GM19438 (cell line): ENCODE data around the gene SCN4A.
A peak's percentile ranks its signal among the peaks of the same experiment; 100 is the strongest.
"Not testable (repeated sequence)": the region's sequence is repeated elsewhere in the genome, so short reads cannot be mapped to it uniquely, and the experiment has no call there.

Source experiments
- ATAC-seq: cut with Tn5 transposase; IDR thresholded peaks from one replicate; pipeline ENCODE4 v1.9.1; 2021; ENCODE audit warnings: low read depth; ENCODE audit not compliant: unreplicated experiment

The SCN4A gene

GRCh38 chr17:63972796-63973195 lies at the start of gene SCN4A:
Gene SCN4A (minus strand): TSS chr17:63972918. CDS start chr17:63972841, 77 bp downstream.
- no peak for ATAC-seq

GRCh38 chr17:64020056-64020766 lies 47.5 kb upstream of the SCN4A start, which contains the start of gene ICAM2:
Gene ICAM2 (minus strand): TSS chr17:64020633. CDS start chr17:64006691, 13,942 bp downstream.
- peak; percentile 68 for ATAC-seq

- not testable (repeated sequence) for ATAC-seq
Measured at GRCh38 chr17:64019551-64019961, 46.8 kb upstream of the SCN4A start.

- no peak for ATAC-seq
Measured at GRCh38 chr17:64017381-64017980, 44.8 kb upstream of the SCN4A start.

GRCh38 chr17:64016974-64017373 lies 44.3 kb upstream of the SCN4A start:
- no peak for ATAC-seq

- ATAC-seq = no peak
Measured at GRCh38 chr17:64016231-64016784, 43.6 kb upstream of the SCN4A start.

GRCh38 chr17:64015447-64015846 lies 42.7 kb upstream of the SCN4A start:
- ATAC-seq = no peak

GRCh38 chr17:64009571-64010402 lies 37.1 kb upstream of the SCN4A start:
- ATAC-seq = no peak

- ATAC-seq = no peak
Measured at GRCh38 chr17:64008830-64009229, 36.1 kb upstream of the SCN4A start.

- ATAC-seq = no peak
Measured at GRCh38 chr17:64008346-64008745, 35.6 kb upstream of the SCN4A start.

GRCh38 chr17:64007838-64008282 lies 35.1 kb upstream of the SCN4A start:
- ATAC-seq = no peak

- ATAC-seq = not testable (repeated sequence)
Measured at GRCh38 chr17:64007089-64007837, 34.5 kb upstream of the SCN4A start.

GRCh38 chr17:64006361-64007088 lies 33.8 kb upstream of the SCN4A start:
- no peak for ATAC-seq

GRCh38 chr17:64005734-64006167 lies 33.0 kb upstream of the SCN4A start:
- ATAC-seq = no peak

GRCh38 chr17:64004903-64005733 lies 32.4 kb upstream of the SCN4A start:
- no peak for ATAC-seq

- no peak for ATAC-seq
Measured at GRCh38 chr17:64004218-64004770, 31.6 kb upstream of the SCN4A start.

- no peak for ATAC-seq
Measured at GRCh38 chr17:64003526-64004121, 30.9 kb upstream of the SCN4A start.
